Hepatic stellate cell (primary cell): ENCODE data around the gene METTL3.
"Not testable (repeated sequence)": the region's sequence is repeated elsewhere in the genome, so short reads cannot be mapped to it uniquely, and the experiment has no call there.

ENCODE experiments used
- DNase-seq: peaks from one replicate; pipeline ENCODE4 v3.0.0; 2011; ENCODE audit warnings: low spot score

Gene METTL3

DNA sequence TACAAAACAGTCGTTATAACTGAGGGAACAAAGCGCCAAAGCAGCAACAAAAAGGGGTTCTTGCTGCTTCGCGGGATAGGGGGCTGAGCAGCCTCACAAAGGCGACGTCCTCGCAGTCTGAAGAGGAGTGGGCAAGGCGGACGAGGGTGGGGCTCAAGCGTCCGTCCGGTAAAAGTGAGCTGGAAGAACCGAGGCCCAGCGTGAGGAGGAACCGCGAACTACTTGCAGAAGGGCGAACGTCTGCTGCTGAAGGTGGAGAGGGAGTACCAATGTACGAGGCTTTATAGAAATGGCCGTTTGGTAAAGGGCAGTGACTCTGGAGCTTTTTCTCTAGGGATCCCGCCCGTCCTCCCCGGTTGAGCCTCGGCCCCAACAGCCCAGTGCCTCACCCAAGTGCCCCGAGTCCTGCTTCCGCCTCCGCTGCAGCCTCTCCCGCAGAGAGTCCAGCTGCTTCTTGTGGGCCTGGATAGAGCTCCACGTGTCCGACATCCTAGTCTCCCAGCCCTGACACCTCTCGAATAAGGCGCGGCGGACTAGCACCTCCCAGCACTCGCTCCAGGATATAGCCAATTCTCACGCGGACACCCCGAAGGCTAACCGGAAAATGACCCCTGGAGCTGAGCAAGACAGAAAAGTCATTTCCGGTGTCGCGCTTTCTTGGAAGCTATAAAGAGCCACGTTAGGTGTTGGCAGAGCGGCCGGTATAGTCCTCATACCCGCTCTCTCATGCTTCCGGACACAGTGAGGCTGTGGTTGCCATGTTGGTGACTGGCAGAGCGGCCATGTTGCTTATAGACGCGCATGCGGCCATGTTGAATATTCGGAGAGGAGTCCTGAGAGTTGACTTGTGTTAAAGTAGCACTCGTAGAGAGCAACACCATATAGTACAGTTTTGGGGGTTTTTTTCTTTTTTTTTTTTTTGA lies at the start of gene METTL3:
METTL3 (minus strand) TSS at position 606 of the 923 bp plus-strand sequence; CDS start at position 489, 117 bp downstream.
- peak; percentile 92 for DNase-seq

- no peak for DNase-seq
These were observed 47.6 kb upstream of the METTL3 start for GRCh38 chr14:21558703-21559170.

DNA sequence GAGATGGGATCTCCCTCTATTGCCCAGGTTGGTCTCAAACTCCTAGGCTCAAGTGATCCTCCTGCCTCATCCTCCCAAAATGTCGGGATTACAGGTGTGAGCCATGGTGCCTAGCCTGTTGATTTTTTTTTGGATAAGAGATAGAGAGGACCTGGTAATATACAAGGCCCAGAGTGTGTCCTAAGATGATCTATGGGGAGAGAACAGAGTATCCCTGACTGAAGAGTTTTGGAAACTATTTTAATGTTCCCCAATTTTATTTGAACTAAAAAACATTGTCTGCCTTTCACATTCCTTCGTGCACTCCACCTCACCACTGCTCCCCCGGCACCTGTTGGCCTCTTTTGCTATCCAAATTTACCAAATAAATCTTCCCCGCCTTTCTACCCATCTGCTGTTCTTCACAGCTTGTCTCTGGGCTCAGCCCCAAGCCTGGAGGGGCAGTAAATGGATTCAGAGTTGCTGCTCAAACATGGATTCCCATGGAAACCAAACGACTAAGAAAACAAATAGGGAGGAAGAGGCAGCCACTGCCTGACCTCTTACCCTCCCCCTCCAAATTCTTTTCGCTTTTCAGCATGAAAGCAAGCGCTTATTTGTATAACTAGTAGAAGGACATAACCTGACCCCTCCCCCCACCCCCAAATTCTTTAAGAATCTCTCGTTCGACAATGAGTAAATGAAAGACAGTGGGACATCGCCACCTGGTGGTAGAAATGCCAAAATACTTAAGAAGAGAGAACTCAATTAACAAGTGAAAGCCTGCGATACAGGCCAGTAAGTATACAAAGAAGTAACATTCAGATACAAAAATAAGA lies 46.2 kb upstream of the METTL3 start:
- peak; percentile 71 for DNase-seq

DNA sequence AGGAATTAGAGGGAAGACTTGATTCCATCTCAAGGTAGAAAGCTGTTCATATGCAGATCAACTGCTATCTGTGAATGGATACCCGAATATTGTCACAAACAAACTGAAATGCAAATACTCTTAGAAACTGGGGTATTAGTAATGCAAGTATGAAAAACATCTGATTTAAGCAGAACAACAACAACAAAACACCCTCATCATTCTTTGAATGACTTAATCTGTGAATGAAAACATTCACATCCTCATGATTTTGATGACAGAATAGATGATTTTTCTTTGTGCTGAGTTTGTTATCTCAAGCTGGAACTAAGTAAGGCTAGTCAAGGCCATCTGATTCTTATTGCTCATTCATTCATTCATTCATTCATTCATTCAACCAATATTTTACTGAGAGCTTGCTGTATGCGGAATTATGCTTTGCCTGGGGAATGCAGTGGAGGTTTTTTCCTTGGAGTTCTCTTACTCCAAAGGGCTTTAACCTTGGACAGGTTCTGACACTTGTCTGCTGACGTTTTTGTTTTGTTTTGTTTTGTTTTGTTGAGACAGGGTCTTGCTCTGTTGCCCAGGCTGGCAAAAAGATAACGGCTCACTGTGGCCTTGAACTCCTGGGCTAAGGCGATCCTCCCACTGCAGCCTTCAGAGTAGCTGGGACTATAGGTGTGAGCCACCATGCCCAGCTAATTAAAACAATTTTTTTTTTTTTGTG lies 45.4 kb upstream of the METTL3 start:
- no peak for DNase-seq

GRCh38 chr14:21553266-21553665 lies 42.1 kb upstream of the METTL3 start:
- DNase-seq, result no peak

DNA sequence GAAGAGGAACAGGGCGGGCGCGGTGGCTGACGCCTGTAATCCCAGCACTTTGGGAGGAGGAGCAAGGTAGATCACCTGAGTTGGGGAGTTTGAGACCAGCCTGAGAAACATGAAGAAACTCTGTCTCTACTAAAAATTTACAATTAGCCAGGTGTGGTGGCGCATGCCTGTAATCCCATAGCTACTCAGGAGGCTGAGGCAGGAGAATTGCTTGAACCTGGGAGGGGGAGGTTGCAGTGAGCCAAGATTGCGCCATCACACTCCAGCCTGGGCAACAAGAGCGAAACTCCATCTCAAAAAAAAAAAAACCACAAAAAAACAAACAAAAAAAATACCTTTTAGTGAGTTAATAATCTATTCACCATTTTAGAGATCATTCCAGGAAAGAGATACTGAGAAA lies 33.4 kb upstream of the METTL3 start:
- DNase-seq, result not testable (repeated sequence)

DNA sequence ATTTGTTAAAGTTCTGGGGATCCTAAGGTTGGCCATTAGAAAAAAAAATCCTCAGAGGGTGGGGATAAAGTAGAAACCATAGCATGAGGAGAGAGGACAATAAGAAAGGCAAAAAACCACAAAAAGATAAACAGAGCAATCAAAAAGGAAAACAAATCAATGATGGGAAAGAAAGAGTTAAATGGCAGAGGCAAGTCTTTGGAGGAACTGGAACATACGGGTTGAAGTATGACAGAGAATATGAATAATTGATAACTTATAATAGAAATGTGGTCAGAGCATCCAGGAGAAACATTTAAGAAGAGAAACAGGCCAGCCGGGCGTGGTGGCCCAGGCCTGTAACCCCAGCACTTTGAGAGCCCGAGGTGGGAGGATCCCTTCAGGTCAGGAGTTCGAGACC lies 32.8 kb upstream of the METTL3 start:
- no peak for DNase-seq

- no peak for DNase-seq
These were observed 32.4 kb upstream of the METTL3 start for GRCh38 chr14:21543521-21543960.

DNA sequence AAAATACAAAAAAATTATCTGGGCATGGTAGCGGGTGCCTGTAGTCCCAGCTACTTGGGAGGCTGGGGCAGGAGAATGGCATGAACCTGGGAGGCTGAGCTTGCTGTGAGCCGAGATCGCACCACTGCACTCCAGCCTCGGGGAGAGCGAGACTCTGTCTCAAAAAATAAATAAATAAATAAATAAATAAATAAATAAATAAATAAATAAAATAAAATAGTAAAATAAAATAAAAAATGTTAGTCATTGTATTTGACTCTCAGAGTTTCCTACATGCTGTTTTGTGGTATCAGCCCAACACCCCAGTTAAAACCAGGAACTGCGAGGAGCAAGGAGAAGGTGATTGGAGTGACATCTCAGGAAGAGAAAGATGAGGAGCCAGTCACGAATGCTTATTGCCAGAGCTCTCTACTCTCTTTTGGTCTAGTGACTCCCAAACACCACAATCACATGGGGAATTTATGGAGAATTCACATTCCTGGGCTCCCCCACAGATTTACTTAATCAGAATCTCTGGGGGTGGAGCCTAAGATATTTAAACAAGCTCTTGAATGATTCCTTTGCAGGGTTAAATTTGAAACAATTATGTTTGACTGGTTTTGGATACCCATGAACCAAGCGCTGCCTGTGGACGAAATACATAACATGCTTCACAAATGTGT lies 30.4 kb upstream of the METTL3 start:
- DNase-seq, result no peak

- no peak for DNase-seq
These were observed 28.2 kb upstream of the METTL3 start for GRCh38 chr14:21539189-21539940.

- DNase-seq, result no peak
These were observed 25.9 kb upstream of the METTL3 start for GRCh38 chr14:21537090-21537424.

GRCh38 chr14:21536418-21537089 lies 25.4 kb upstream of the METTL3 start:
- no peak for DNase-seq

- DNase-seq, result no peak
These were observed 24.6 kb upstream of the METTL3 start for GRCh38 chr14:21535545-21536417.

DNA sequence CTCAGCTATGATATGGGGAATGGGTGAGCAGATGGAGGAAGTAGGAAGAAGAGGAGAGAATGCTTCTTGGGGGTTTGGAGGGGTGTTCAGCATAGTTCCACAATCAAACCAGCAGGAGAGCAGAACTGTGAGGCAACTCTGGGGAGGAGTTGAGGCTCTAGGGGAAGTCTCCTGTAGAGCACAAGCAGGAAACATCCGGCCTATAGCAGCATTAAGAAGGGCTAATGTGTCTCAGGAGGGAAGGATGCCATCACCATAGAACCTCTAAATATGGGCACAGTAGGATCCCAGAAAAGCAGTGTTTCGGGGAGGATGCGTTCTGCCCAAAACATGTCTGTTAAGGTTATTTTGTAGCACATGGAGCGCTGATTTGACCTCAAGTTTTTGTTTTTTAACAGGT lies 23.4 kb upstream of the METTL3 start:
- no peak for DNase-seq

GRCh38 chr14:21533294-21533693 lies 22.2 kb upstream of the METTL3 start:
- no peak for DNase-seq

DNA sequence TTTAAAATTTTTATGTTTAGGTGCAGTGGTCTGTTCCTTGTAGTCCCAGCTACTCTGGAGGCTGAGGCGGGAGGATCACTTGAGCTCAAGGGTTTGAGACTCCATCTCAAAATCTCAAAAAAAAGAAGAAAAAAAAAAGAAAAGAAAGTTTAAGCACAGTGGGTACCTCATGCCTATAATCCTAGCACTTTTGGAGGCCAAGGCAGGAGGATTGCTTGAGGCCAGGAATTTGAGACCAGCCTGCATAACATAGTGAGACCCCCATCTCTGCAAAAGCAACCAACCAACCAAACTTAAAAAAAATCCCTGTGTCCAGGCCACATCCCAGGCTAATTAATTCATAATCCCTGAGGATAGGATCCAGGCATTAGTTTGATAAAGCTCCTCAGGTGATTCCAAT lies 18.4 kb upstream of the METTL3 start:
- no peak for DNase-seq

- DNase-seq, result no peak
These were observed 17.5 kb upstream of the METTL3 start for GRCh38 chr14:21528381-21529348.

DNA sequence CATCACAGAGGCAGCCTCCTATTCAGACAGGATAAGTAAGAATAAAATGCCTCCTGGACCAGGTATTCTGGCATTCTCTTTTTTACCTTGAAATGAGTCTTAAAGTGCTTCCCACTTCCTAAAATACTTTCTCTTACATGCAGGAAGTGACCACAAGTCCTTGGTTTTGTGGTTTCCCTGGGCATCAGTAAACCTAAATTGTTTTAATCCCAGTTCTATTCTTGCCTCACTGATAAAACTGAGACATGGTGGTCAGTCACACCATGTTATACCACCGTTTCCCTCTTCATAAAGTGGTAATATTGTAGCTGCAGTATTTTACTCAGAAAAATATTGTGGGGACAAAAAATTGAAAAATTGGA lies 16.2 kb upstream of the METTL3 start:
- DNase-seq, result no peak
